ENCODE results near the gene NEFH. TPM values are rescaled to one million over a fixed set of nuclear protein-coding genes. Genes with fewer than 3 reads are reported as not detected.
A peak's percentile ranks its signal among the peaks of the same experiment; 100 is the strongest.

NEFH gene
- total RNA-seq, 1 experiment from 2014 or later: 22.0 TPM

DNA sequence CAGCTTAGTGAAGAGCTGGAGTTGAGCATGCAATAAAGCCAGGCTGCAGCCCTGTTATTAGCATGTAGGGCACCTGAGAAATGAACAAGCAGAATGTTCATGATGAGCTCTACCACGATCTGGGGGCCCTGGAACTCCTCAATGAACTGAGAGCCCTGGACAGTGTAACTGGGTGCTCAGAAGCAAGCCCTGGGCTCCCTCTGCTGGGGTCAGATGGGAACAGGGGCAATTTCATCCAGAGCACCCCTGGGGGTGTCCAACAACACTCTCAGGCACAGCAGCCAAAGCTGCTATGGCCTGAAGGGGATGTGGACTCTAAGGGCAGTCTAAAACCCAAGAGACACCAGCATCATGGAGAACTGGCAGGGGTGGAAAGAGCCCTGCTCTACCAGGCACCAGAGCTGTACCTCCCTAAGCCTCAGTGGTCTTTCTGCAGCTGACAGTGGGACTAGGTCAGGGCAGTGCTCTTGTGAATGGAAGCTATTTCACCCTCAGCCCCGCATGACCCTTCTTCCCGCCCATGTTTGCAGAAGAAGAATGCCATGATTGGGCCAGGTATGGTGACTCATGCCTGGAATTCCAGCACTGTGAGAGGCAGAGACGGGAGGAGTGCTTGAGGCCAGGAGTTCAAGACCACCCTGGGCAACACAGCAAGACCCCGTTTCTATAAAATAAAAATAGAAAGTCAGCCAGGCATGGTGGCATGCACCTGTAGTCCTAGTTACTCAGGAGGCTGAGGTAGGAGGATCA, 44.6 kb downstream of the NEFH start:
- ChIA-PET CTCF (no interaction called here), POLR2A (ENCODE audit: low non-redundant PET) (no interaction called here)
- no peak for TF ChIP-seq EZH2 (IDR thresholded peaks at IDR 0.05; ENCODE audit: borderline replicate concordance, low read depth, low read length, poor library complexity, severe bottlenecking)
- TF ChIP-seq, protein P1, sequence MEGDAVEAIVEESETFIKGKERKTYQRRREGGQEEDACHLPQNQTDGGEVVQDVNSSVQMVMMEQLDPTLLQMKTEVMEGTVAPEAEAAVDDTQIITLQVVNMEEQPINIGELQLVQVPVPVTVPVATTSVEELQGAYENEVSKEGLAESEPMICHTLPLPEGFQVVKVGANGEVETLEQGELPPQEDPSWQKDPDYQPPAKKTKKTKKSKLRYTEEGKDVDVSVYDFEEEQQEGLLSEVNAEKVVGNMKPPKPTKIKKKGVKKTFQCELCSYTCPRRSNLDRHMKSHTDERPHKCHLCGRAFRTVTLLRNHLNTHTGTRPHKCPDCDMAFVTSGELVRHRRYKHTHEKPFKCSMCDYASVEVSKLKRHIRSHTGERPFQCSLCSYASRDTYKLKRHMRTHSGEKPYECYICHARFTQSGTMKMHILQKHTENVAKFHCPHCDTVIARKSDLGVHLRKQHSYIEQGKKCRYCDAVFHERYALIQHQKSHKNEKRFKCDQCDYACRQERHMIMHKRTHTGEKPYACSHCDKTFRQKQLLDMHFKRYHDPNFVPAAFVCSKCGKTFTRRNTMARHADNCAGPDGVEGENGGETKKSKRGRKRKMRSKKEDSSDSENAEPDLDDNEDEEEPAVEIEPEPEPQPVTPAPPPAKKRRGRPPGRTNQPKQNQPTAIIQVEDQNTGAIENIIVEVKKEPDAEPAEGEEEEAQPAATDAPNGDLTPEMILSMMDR (conservative IDR thresholded peaks at IDR 0.05; ENCODE audit: low read depth, low read length): peak; percentile 46
- Histone ChIP-seq H3K27ac (ENCODE audit: low read depth, low read length, poor library complexity, severe bottlenecking) (no peak overlapping the region), H3K9me3 (ENCODE audit: low read depth, low read length, poor library complexity, severe bottlenecking) (no peaks in the 10 kb centered on the region), H3K4me3 (ENCODE audit: low read depth, low read length, poor library complexity, severe bottlenecking) (no peak overlapping the region), H3K36me3 (ENCODE audit: insufficient read depth, low read length, poor library complexity, severe bottlenecking) (peaks cover 65% of the 10 kb centered on the region), H3K4me1 (ENCODE audit: insufficient read depth, low read length, poor library complexity, severe bottlenecking) (no peaks in the 10 kb centered on the region), H3K27me3 (replicated peaks; ENCODE audit: insufficient read depth, low read depth, low read length, poor library complexity) (no peaks in the 10 kb centered on the region)
- no TSS peak for BruUV-seq (replicated peaks)
- peak; percentile 21 for DNase-seq (ENCODE audit: low spot score)
- intact Hi-C loops (cut with micrococcal nuclease; ENCODE audit: unreplicated experiment): no loop called here

DNA sequence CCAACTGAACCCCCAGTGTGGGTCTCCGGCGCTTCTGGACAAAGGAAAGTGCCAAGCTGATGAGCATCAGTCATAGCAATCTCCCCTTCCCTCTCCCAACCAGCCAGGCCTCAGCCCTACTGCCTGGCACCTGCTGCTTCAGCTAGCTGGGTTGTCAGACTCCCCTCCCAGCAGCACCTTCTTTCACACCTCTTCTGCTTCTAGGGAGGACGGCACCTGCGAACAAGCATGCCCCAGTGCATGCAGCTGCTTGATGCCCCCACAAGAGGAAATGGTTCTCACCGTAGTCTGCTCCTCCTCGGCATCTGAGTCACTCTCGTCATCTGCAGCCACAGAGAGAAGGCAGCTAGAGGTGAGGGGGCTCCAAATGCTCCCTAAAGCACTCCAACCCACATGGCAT, 48.1 kb downstream of the NEFH start:
- Histone ChIP-seq H3K27me3 (replicated peaks; ENCODE audit: insufficient read depth, low read depth, low read length, poor library complexity) (no peaks in the 10 kb centered on the region), H3K36me3 (ENCODE audit: insufficient read depth, low read length, poor library complexity, severe bottlenecking) (peaks cover 67% of the 10 kb centered on the region), H3K4me3 (ENCODE audit: low read depth, low read length, poor library complexity, severe bottlenecking) (no peak overlapping the region), H3K9me3 (ENCODE audit: low read depth, low read length, poor library complexity, severe bottlenecking) (no peaks in the 10 kb centered on the region), H3K4me1 (ENCODE audit: insufficient read depth, low read length, poor library complexity, severe bottlenecking) (no peaks in the 10 kb centered on the region), H3K27ac (ENCODE audit: low read depth, low read length, poor library complexity, severe bottlenecking) (no peak overlapping the region)
- no peak for TF ChIP-seq EZH2 (IDR thresholded peaks at IDR 0.05; ENCODE audit: borderline replicate concordance, low read depth, low read length, poor library complexity, severe bottlenecking)
- TF ChIP-seq, protein P1 (conservative IDR thresholded peaks at IDR 0.05; ENCODE audit: low read depth, low read length): no peak
- intact Hi-C loops (cut with micrococcal nuclease; ENCODE audit: unreplicated experiment): no loop called here
- no TSS peak for BruUV-seq (replicated peaks)
- no peak for DNase-seq (ENCODE audit: low spot score)
- ChIA-PET POLR2A (ENCODE audit: low non-redundant PET) (no interaction called here), CTCF (no interaction called here)

DNA sequence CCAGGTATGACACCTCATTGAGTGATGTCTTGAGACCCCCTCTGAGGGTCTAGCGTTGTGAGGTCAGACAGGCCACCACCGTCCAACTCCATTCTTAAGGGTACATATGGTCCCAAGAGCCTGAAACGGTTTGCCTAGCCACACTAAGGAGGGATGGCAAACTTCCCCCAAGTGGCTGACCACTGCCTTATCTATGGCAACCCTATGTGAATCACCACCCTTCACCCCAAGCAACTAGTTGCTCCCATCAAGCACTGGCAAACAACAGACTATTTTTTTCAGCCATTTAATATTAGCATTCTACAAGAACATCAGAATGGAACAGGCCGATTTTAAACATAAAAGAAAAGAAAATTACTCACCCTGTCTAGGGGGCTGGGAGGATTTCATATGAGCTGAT, 50.7 kb downstream of the NEFH start:
- TF ChIP-seq, protein P1 (conservative IDR thresholded peaks at IDR 0.05; ENCODE audit: low read depth, low read length): no peak
- TF ChIP-seq EZH2 (IDR thresholded peaks at IDR 0.05; ENCODE audit: borderline replicate concordance, low read depth, low read length, poor library complexity, severe bottlenecking): no peak
- CTCF ChIA-PET: no interaction called here
- intact Hi-C loops (cut with micrococcal nuclease; ENCODE audit: unreplicated experiment): no loop called here
- BruUV-seq (replicated peaks): no TSS peak
- Histone ChIP-seq H3K9me3 (ENCODE audit: low read depth, low read length, poor library complexity, severe bottlenecking) (no peaks in the 10 kb centered on the region), H3K27ac (ENCODE audit: low read depth, low read length, poor library complexity, severe bottlenecking) (no peak overlapping the region), H3K4me3 (ENCODE audit: low read depth, low read length, poor library complexity, severe bottlenecking) (no peak overlapping the region), H3K27me3 (replicated peaks; ENCODE audit: insufficient read depth, low read depth, low read length, poor library complexity) (no peaks in the 10 kb centered on the region), H3K4me1 (ENCODE audit: insufficient read depth, low read length, poor library complexity, severe bottlenecking) (no peaks in the 10 kb centered on the region), H3K36me3 (ENCODE audit: insufficient read depth, low read length, poor library complexity, severe bottlenecking) (peaks cover 78% of the 10 kb centered on the region)
- no peak for DNase-seq (ENCODE audit: low spot score)
- POLR2A ChIA-PET (ENCODE audit: low non-redundant PET): interaction anchor here (0.6 kb wide), 1 partner anchor 53 kb away, joined by 32 read pairs; no protein-coding TSS in a partner anchor

Measured in A673 (cell line).